Tibial artery (tissue), 4 donors: Measurements from ENCODE around the gene FAM170A.

Experiments
- DNase-seq, 2 donors: peaks; one replicate each; pipeline ENCODE4 v3.0.0-alpha.2; 2019
- H3K27ac ChIP-seq, 2 donors: fragments of 200-600 bp; sonication (generic) in 1 of 2; 1 replicate in 1 of 2; 2 replicates in 1 of 2; pipeline ENCODE4 v1.5.1; 2018 to 2019; ENCODE audit warnings: mild to moderate bottlenecking in 1 of 2
- H3K27me3 ChIP-seq, 2 donors: fragments of 200-600 bp; sonication (generic) in 1 of 2; one replicate each; pipeline versions ENCODE4 v1.5.1 to v1.6.0; 2016 to 2019
- H3K36me3 ChIP-seq, 3 donors: fragments of 200-600 bp; sonication (generic) in 2 of 3; one replicate each; pipeline ENCODE4 v1.5.1; 2016 to 2019; ENCODE audit warnings: mild to moderate bottlenecking in 2 of 3
- H3K4me1 ChIP-seq, 4 donors: fragments of 200-600 bp; sonication (generic) in 2 of 4; 1 replicate in 3 of 4; 2 replicates in 1 of 4; pipeline ENCODE4 v1.5.1; 2016 to 2019
- H3K4me3 ChIP-seq, 2 donors: fragments of 200-600 bp; sonication (generic) in 1 of 2; 1 replicate in 1 of 2; 2 replicates in 1 of 2; pipeline ENCODE4 v1.5.1; 2018 to 2019; ENCODE audit warnings: mild to moderate bottlenecking in 2 of 2
- H3K9me3 ChIP-seq, 3 donors: fragments of 200-600 bp; sonication (generic) in 1 of 3; one replicate each; pipeline ENCODE4 v1.5.1; 2016 to 2019
- CTCF ChIP-seq, 2 experiments: fragments of 200-600 bp in 1 of 2; fragments of 450-650 bp in 1 of 2; IDR thresholded peaks; one replicate each; pipeline ENCODE4 v1.5.1; 2017 to 2019; ENCODE audit warnings: antibody characterized with exemption in 2 of 2, mild to moderate bottlenecking in 1 of 2, moderate library complexity in 1 of 2
- intact Hi-C: fragments of 100-400 bp; cut with DNase I; formaldehyde crosslinking; loops from one replicate; pipeline ENCODE4 v1.15.0; 2023; ENCODE audit warnings: low total_unique reads

The FAM170A gene

GRCh38 chr5:119613937-119614336 is 15.4 kb upstream of the FAM170A start:
- DNase-seq = no peak
- no peak for TF ChIP-seq CTCF (IDR thresholded peaks at IDR 0.05)
- H3K9me3 ChIP-seq = no peaks in the 10 kb centered on the region
- no peaks in the 10 kb centered on the region for H3K36me3 ChIP-seq
- H3K4me1 ChIP-seq = no peaks in the 10 kb centered on the region
- H3K27me3 ChIP-seq = no peaks in the 10 kb centered on the region
- no peak overlapping the region for H3K27ac ChIP-seq
- intact Hi-C loops = no loop called here
- no peak overlapping the region for H3K4me3 ChIP-seq

DNA sequence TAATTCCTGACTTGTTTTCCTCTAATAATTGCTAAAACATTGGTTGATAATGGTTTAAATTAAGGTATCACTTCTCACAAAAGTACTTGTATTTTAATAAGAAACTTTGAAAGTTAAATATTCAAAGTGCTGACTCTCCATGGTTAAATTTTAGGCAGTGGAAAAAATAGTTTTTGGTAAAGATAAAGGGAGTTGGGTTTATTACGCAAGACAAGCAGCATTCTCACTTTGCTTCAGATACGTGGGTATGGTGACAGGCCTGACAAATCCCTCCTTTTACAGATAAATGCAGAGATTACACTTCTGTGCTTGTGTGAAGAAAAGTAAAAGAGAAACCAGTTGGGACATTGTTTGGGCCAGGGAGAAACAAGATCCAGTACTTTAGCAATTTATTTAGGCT is 14.5 kb upstream of the FAM170A start:
- Histone ChIP-seq H3K9me3 (no peaks in the 10 kb centered on the region), H3K4me3 (no peak overlapping the region), H3K27ac (no peak overlapping the region), H3K27me3 (no peaks in the 10 kb centered on the region), H3K4me1 (no peaks in the 10 kb centered on the region), H3K36me3 (no peaks in the 10 kb centered on the region)
- no peak for DNase-seq
- no peak for TF ChIP-seq CTCF (IDR thresholded peaks at IDR 0.05)
- intact Hi-C loops = no loop called here

DNA sequence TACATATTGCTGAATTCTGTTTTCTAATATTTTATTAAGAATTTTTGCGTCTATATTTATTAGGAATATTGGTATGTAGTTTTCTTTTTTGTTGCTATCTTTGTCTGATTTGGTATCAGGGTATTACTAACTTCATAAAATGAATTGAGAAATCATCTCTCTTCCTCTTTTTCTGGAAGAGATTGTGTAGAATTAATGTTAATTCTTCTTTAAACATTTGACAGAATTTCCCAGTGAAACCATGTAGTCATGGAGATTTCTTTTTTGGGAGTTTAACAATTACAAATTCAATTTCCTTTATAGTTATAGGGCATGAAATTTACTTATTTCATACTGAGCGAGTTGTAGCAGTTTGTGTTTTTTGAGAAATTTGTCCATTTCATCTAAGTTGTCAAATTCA is 3.3 kb upstream of the FAM170A start:
- intact Hi-C loops = no loop called here
- Histone ChIP-seq H3K27ac (no peak overlapping the region), H3K4me1 (peaks cover 0 to 4% (median 0%) of the 10 kb centered on the region in 4 donors), H3K9me3 (no peaks in the 10 kb centered on the region), H3K36me3 (no peaks in the 10 kb centered on the region), H3K27me3 (no peaks in the 10 kb centered on the region), H3K4me3 (no peak overlapping the region)
- DNase-seq = no peak
- no peak for TF ChIP-seq CTCF (IDR thresholded peaks at IDR 0.05)

- Histone ChIP-seq H3K27me3 (no peaks in the 10 kb centered on the region), H3K27ac (no peak overlapping the region), H3K4me1 (peaks cover 0 to 4% (median 0%) of the 10 kb centered on the region in 4 donors), H3K4me3 (no peak overlapping the region), H3K36me3 (no peaks in the 10 kb centered on the region), H3K9me3 (no peaks in the 10 kb centered on the region)
- no peak for DNase-seq
- intact Hi-C loops = no loop called here
- no peak for TF ChIP-seq CTCF (IDR thresholded peaks at IDR 0.05)
Measured at GRCh38 chr5:119630752-119631440, 1.5 kb downstream of the FAM170A start.

GRCh38 chr5:119631660-119632059 is 2.3 kb downstream of the FAM170A start:
- no peaks in the 10 kb centered on the region for H3K27me3 ChIP-seq
- H3K27ac ChIP-seq = no peak overlapping the region
- no peak for TF ChIP-seq CTCF (IDR thresholded peaks at IDR 0.05)
- intact Hi-C loops = no loop called here
- no peak overlapping the region for H3K4me3 ChIP-seq
- no peaks in the 10 kb centered on the region for H3K36me3 ChIP-seq
- H3K9me3 ChIP-seq = no peaks in the 10 kb centered on the region
- peaks cover 0 to 4% (median 0%) of the 10 kb centered on the region in 4 donors for H3K4me1 ChIP-seq
- DNase-seq = no peak

GRCh38 chr5:119651486-119651885 is 22.1 kb downstream of the FAM170A start:
- TF ChIP-seq CTCF (IDR thresholded peaks at IDR 0.05) = no peak
- no peaks in the 10 kb centered on the region for H3K27me3 ChIP-seq
- H3K4me3 ChIP-seq = no peak overlapping the region
- DNase-seq = no peak
- H3K36me3 ChIP-seq = no peaks in the 10 kb centered on the region
- no peaks in the 10 kb centered on the region for H3K9me3 ChIP-seq
- H3K27ac ChIP-seq = no peak overlapping the region
- intact Hi-C loops = no loop called here
- no peaks in the 10 kb centered on the region for H3K4me1 ChIP-seq
